SK-N-SH (cell line): Measurements from ENCODE around the gene GPC5.

Experiments
- CTCF ChIP-seq: fragments of 200-600 bp; sonication (generic); IDR thresholded peaks from 2 replicates; pipeline ENCODE4 v1.6.1; 2017; ENCODE audit warnings: antibody characterized with exemption, mild to moderate bottlenecking, moderate library complexity
- EZH2phosphoT487 ChIP-seq: fragments of 200-600 bp; sonication (generic); IDR thresholded peaks from 2 replicates; pipeline ENCODE4 v1.6.1; 2017; ENCODE audit warnings: low read depth, mixed run types, mild to moderate bottlenecking, antibody characterized with exemption, moderate library complexity, borderline replicate concordance
- FOXJ3 ChIP-seq: sonication (generic); formaldehyde crosslinking; IDR thresholded peaks from 2 replicates; pipeline ENCODE4 v1.5.1; 2020; ENCODE audit warnings: mild to moderate bottlenecking, missing genetic modification reagents
- GABPA ChIP-seq: IDR thresholded peaks from 2 replicates; pipeline ENCODE4 v1.4.0; 2012; ENCODE audit warnings: low read depth, mild to moderate bottlenecking
- NRF1 ChIP-seq: IDR thresholded peaks from 2 replicates; pipeline ENCODE4 v1.6.1; 2012; ENCODE audit warnings: low read depth, mild to moderate bottlenecking, low read length
- POLR2AphosphoS5 ChIP-seq: IDR thresholded peaks from 2 replicates; pipeline ENCODE4 v1.6.1; 2012; ENCODE audit warnings: low read depth, low read length
- RAD21 ChIP-seq: IDR thresholded peaks from 2 replicates; pipeline ENCODE4 v1.6.1; 2012; ENCODE audit warnings: mild to moderate bottlenecking, low read length
- TAF1 ChIP-seq: IDR thresholded peaks from 2 replicates; pipeline ENCODE4 v1.6.1; 2012; ENCODE audit warnings: low read depth, mild to moderate bottlenecking, low read length, moderate library complexity, borderline replicate concordance

GRCh38 chr13:91595677-91596076 lies 197.3 kb downstream of the GPC5 start:
- no peak for TF ChIP-seq RAD21
- TF ChIP-seq CTCF = no peak
- TF ChIP-seq POLR2AphosphoS5 = no peak
- TF ChIP-seq NRF1 = no peak
- TF ChIP-seq FOXJ3 (CRISPR knock-in tag) = no peak
- TF ChIP-seq GABPA = no peak
- no peak for TF ChIP-seq TAF1
- no peak for TF ChIP-seq EZH2phosphoT487
